HG02981 (cell line): ENCODE measurements around the gene NPAS2.

Source experiments
- ATAC-seq: cut with Tn5 transposase; IDR thresholded peaks from one replicate; pipeline ENCODE4 v1.9.1; 2021; ENCODE audit warnings: mild to moderate bottlenecking, moderate library complexity; ENCODE audit not compliant: unreplicated experiment

The NPAS2 gene

GRCh38 chr2:100819370-100820272 lies at the start of gene NPAS2:
TSS of gene NPAS2 (plus strand) at chr2:100820139. CDS start at chr2:100904755, 84,616 bp downstream.
- no peak for ATAC-seq

- ATAC-seq = no peak
These were observed 48.8 kb upstream of the NPAS2 start for GRCh38 chr2:100771125-100771524.

- ATAC-seq = no peak
These were observed 46.4 kb upstream of the NPAS2 start for GRCh38 chr2:100773538-100773937.

GRCh38 chr2:100776445-100776844 lies 43.5 kb upstream of the NPAS2 start:
- ATAC-seq = no peak

GRCh38 chr2:100778637-100779450 lies 41.1 kb upstream of the NPAS2 start:
- ATAC-seq = no peak

- no peak for ATAC-seq
These were observed 40.1 kb upstream of the NPAS2 start for GRCh38 chr2:100779908-100780202.

- no peak for ATAC-seq
These were observed 39.5 kb upstream of the NPAS2 start for GRCh38 chr2:100780203-100781008.

- no peak for ATAC-seq
These were observed 39.0 kb upstream of the NPAS2 start for GRCh38 chr2:100781009-100781325.

GRCh38 chr2:100781523-100782379 lies 38.2 kb upstream of the NPAS2 start:
- no peak for ATAC-seq

GRCh38 chr2:100782380-100782878 lies 37.5 kb upstream of the NPAS2 start:
- ATAC-seq = no peak

GRCh38 chr2:100783987-100784386 lies 36.0 kb upstream of the NPAS2 start:
- ATAC-seq = no peak

- no peak for ATAC-seq
These were observed 35.3 kb upstream of the NPAS2 start for GRCh38 chr2:100784681-100785080.

GRCh38 chr2:100785626-100786296 lies 34.2 kb upstream of the NPAS2 start:
- no peak for ATAC-seq

GRCh38 chr2:100786297-100786658 lies 33.7 kb upstream of the NPAS2 start:
- no peak for ATAC-seq

- ATAC-seq = no peak
These were observed 33.0 kb upstream of the NPAS2 start for GRCh38 chr2:100786985-100787384.

GRCh38 chr2:100789361-100789760 lies 30.6 kb upstream of the NPAS2 start:
- no peak for ATAC-seq

- no peak for ATAC-seq
These were observed 28.5 kb upstream of the NPAS2 start for GRCh38 chr2:100791294-100791935.

GRCh38 chr2:100791936-100792308 lies 28.0 kb upstream of the NPAS2 start:
- no peak for ATAC-seq

- ATAC-seq = no peak
These were observed 26.7 kb upstream of the NPAS2 start for GRCh38 chr2:100793220-100793619.
